SIG-M5 treated with dmso at 0.1 percent for 504 hours (cell line): ENCODE data around the gene CALCR.
"Not testable (repeated sequence)": the region's sequence is repeated elsewhere in the genome, so short reads cannot be mapped to it uniquely, and the experiment has no call there.

Experiments used
- DNase-seq: peaks from one replicate; lab custom pipeline; 2025; ENCODE audit not compliant: unreplicated experiment; lab: John Stamatoyannopoulos, UW

The CALCR gene

GRCh38 chr7:93562106-93562505 is 12.4 kb downstream of the CALCR start:
- DNase-seq, result no peak

DNA sequence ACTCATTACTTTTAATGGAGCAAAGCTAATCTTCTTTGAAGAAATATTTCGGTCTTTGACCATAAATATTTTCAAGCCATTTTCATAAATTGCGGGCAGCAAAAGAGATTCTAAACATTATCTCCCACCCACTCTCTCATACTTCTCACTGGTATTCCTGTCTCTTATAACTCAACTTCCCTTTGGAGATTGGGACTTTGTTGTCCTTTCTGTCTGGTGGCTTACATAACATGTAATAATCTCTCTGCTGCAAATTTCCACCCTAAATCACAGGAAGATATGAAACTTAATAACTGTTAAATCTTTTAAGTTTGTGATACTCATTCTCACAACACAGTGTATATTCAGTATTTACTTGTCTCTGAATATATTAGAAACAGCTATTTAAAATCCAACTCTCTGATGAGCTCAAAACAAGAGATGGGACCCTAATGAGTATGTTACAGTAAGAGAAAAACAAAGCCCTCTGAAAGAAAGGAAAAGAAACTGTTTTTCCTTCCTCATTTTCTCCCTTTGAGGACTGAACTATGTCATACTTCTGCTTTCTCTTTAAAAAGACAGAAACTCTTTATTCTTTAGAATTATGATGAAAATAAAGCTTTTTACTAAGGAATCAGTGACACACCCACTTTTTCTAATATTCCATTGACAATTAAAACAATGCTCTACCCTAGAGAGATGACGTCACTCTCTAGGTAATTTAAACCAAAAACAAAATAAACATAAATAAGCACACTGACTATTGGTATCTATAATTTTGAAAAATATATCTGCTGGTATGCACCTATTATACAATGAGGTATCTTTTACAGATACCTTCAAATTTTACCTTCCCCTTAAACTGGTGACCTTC is 14.7 kb downstream of the CALCR start:
- DNase-seq, result peak; percentile 35

DNA sequence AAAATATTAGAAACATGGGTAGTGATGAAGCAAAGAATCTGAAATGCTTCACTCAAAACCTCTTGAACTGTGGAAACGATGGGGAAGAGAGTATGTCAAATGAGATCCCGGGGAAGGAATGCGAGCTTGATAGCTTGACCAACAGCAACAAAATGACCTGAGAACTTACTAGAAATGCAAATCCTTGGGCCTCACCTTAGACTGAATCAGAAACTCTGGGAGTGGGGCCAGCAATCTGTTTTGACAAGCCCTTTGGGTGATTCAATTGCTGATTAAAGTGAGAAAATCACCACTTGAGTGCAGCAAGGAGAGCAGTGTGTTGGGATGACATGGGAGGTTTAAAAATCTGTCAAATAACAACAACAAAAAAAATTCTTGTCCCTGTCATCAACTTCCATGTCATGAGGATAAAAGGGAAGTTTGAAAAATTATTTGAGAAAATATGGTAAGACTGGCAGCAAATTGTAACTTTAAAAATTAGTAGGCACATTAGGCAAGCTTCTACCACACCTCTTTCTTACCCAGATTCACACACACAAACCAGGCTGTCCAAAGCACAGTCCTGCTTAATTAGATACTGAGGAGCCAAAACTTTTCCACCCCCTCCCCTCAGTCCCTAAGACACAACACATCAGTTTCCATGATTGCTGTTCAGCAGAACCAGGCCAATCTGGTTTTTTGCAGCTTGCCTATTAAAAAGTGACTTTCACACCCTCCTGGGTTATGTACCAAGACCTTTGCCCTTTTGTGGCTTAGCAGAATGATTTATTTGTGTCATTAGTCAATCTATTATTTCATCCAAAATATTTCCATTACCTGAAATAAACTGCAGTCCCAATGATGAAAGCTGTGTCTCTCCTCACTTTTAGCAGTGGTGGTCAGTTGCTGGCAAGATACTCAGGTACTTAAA is 15.6 kb downstream of the CALCR start:
- no peak for DNase-seq

DNA sequence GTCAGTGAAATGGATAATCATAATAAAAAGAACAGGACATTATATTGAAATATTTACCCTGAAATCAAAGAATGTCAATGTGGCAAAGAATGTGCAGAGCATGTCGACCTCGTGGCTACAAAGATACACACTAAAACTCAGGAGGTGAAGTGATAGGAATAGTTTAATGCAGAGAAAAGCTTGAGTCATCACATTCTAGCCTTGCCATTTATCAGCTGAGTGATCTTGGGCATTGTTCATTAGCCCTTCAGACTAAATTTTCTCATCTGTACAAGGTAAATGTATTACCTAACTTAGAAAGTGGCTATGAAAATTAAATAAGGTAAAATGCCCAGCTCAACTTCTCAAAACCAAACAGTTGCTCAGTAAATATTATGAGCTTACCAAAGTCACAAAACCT is 22.6 kb downstream of the CALCR start:
- DNase-seq, result no peak

GRCh38 chr7:93551063-93551895 is 23.2 kb downstream of the CALCR start:
- peak; percentile 42 for DNase-seq

DNA sequence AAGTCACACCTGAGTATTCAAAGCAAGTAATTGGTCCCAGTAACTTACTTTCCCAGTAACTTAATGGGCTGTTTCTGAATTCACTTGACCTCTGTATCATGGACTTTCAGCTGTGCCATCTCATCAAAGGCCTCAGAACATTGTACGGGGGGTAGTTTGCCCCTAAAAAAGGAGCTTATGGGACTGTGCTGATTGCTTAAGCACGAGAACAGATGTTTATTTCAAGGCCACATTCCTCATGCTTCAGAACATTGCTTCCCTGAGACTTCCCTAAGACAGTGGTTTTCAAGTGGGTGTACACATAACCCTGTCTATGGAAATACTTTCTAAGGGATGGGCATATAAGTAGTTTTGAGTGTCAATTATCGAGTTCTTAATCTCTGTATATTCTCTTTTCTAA is 26.8 kb downstream of the CALCR start:
- no peak for DNase-seq

DNA sequence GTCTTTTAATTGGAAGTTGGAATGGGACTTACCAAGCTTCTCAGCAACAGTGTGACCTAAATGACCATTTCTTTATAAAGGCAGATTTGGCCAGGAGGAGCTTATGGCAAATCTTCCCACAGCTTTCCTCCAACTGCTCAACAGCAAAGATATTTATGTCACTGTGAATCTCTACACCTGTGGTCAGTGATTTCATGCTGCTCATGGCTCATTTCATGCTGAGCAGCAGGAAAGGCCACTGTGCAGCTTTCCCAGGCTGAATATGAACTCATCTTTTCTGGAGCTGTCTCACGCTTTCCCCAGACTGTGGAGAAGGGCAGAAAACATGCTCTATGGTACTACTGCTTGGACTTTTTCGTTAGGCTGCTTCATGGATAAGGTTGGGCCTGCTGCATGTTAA is 29.8 kb downstream of the CALCR start:
- DNase-seq, result no peak

DNA sequence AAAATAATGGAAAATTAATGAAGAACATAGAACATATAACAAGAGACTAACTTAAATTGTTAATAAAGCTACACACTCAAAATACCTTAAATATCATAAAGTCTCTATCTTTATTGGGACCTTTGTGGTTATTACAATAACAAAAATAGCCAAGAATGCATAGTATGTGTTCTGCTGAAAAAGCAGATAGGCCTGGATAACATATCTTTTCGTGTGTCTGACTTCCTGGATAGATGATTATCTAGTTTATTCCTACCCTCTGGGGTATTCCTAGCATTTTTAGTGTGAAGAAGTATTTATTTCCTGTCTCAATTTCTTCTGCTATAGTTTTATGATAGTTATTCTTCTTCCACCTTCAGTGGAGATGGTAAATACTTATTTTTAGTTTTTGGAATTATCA is 36.5 kb downstream of the CALCR start:
- DNase-seq, result no peak

GRCh38 chr7:93535616-93536015 is 38.9 kb downstream of the CALCR start:
- no peak for DNase-seq

DNA sequence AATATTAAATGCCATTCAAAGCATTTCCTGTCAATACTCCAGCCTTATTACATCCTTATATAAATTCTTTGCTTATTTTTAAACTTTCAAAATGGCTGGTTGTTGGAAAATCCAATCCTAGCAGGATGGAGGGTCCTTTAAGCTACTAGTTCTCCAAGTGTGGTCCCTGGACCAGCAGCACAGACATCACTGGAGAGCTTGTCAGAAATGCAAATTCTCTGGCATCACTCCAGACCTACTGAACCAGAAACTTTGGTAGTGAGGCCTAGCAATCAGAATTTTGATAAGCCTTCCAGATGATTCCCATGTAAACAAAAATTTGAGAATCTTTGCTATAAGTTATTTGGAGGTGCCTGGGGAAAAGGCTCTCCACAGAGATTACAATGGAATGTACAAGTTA is 43.8 kb downstream of the CALCR start:
- no peak for DNase-seq

DNA sequence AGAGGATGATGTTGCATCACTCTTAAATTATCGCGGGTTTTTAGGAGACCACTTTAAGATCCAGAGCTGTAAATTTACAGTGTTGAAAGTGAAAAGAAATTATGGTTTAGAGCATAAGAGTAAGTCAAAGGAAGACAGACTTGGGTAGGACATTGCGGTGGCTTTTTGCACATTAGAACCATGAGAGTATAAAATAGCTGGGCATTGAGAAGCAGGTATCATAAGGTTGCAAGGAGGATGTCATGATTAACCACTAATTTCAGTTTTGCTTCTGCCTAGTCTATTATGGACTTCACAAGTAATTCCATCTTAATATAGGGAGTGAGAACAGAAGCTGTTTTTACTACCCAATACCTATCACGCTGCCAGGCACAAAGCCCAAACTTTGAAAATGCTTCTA is 57.7 kb downstream of the CALCR start:
- no peak for DNase-seq

GRCh38 chr7:93515144-93515543 is 59.4 kb downstream of the CALCR start:
- DNase-seq, result no peak

- no peak for DNase-seq
Measured at GRCh38 chr7:93509303-93509702, 65.2 kb downstream of the CALCR start.

DNA sequence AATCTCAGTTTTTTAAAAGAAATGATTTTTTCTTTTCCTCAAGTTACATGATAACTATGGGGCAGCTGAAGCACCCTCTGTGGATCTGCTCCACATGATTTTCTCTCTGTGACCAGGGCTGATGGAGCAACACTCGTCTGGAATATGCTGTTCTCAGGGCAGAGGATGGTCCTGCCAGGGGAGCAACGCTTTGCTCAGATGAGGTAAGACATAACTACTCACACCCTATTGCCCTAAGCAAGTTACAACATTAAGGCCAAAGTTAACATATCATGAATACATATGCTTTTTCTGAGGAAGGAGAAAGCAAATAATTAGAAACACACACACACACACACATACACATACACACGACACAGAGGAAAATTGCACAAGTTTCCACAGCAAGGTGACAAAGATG is 71.4 kb downstream of the CALCR start:
- DNase-seq, result no peak

GRCh38 chr7:93491860-93492259 is 82.7 kb downstream of the CALCR start:
- not testable (repeated sequence) for DNase-seq

- DNase-seq, result no peak
Measured at GRCh38 chr7:93476491-93477344, 97.8 kb downstream of the CALCR start.

DNA sequence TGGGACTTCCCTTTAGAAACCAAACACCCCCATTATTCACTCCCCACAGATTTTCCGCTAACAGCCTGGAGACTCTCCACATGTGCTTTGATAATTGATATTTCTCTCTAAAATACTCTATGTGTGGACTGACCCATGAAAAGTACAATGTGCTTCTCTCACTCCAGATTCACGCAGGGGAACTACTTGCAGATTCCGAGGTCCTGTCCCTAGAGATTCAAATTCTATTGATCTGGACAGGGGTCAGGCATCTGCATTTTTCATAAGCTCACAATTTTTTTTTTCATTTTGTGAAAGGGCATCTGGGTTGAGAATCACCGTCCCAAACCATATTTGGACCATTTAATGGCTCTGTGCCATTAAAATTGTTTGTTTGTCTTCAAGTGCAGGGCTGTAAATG is 98.7 kb downstream of the CALCR start:
- no peak for DNase-seq

DNA sequence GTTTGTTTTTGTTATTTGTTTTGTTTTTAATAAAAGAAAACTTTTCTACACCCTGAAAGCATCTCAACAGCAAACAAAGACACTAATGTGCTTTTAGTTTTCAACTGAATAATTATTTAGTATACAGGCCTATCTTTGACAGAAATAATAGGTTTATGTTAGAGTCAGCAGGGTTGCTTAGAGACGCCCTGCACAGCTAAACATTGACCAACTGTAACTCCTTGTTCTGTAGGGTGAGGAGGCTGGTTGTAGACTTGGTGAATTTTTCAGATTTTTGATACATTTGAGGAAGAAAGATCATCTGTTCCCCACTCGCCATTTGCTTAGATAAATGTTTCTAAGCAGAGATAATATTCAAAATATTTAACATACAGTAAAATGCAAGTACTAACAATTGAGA is 103.1 kb downstream of the CALCR start:
- DNase-seq, result no peak

DNA sequence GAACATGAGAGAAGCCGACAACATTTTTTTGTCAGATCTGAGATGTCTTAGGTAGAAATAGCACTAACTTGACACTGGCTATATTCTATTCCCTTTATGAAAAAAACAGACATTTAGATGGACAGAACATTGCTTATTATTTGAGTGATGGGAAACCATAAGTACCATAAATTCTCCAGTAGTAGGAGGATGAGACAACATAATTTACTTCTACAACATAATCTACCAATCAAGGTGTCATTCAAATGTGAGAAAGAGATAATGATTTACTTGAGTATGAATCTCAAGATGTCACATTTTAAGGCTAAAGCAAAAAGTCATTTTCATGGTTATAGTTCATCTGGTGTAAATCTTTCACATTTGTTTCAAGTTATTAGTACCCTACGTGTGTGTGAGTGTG is 110.8 kb downstream of the CALCR start:
- DNase-seq, result no peak

DNA sequence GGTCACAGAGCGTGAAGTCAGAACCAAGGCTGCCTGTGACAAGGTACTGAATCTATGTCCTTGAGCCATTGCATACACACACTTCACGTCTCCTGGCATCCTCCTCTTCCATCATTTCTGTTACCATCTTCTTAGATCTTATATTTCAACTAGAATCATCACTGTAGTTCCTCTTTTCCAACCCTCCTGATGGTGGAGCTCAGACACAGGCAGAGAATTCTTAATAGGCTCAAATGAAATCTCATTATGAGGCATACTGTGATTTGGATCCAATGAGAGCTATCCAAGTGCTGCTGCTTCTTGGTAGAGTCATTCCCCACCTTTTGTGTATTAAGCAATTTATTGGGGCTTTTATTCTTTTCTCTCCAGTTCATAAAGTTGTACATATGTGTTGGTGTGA is 113.2 kb downstream of the CALCR start:
- peak; percentile 20 for DNase-seq
